Stimulated activated CD4-positive, alpha-beta T cell treated with anti-CD3 and anti-CD28 coated beads, Interleukin-15, amount 100 ng/mL, for 24 hours (primary cell): ENCODE results near the gene COPZ2.
"Not testable (repeated sequence)": the region's sequence is repeated elsewhere in the genome, so short reads cannot be mapped to it uniquely, and the experiment has no call there.

Source experiments
- DNase-seq: peaks from one replicate; pipeline ENCODE4 v3.0.0-alpha.2; 2020

The COPZ2 gene

GRCh38 chr17:48027322-48027981 lies 10.1 kb downstream of the COPZ2 start:
- DNase-seq: no peak

- peak; percentile 84 for DNase-seq
These were observed 10.9 kb downstream of the COPZ2 start for GRCh38 chr17:48026502-48027321.

- DNase-seq: no peak
These were observed 11.6 kb downstream of the COPZ2 start for GRCh38 chr17:48025904-48026501.

GRCh38 chr17:48025040-48025903 lies 12.3 kb downstream of the COPZ2 start:
- DNase-seq: peak; percentile 98

DNA sequence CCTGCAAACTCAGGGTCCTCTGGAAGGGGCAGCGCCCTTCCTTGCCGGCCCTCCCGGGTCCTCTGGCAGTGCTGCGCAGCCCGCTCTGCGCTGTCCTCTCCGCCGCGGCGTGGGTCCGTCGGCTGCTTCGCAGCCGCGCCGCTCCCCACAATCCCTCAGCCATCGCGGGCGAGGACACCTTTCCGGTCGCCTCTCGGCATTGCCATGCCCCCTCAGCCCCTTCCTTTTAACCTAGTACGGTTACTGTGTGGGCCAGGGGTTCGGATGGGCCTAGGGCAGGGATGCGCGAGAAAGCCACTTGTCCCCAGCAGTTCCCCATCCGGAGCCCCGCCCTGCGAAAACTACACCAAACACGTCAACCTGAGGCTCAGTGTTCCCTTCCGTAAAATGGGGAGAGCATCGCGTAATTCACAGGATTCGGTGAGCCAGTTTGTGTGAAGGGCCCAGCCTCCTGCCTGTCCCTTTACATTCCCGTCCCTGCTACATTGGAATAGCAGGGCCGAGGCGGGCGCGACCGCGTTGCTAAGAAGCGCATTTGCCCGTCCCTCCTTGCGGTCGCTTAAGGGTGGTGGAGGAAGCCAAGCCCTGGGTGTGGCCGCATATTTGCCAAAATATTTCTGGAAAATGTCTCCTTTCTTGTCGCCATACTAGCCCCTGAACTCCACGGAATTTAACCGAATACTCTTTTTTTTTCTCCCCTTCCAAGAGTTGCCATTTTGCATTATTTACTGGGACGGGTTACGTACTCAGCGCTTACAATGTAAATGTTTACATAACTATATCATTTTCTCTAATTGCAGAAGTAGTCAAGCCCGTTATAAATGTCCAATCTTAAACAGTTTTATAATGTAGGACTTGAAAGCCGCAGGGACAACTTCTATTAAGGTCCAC lies 13.2 kb downstream of the COPZ2 start:
- DNase-seq: peak; percentile 63

DNA sequence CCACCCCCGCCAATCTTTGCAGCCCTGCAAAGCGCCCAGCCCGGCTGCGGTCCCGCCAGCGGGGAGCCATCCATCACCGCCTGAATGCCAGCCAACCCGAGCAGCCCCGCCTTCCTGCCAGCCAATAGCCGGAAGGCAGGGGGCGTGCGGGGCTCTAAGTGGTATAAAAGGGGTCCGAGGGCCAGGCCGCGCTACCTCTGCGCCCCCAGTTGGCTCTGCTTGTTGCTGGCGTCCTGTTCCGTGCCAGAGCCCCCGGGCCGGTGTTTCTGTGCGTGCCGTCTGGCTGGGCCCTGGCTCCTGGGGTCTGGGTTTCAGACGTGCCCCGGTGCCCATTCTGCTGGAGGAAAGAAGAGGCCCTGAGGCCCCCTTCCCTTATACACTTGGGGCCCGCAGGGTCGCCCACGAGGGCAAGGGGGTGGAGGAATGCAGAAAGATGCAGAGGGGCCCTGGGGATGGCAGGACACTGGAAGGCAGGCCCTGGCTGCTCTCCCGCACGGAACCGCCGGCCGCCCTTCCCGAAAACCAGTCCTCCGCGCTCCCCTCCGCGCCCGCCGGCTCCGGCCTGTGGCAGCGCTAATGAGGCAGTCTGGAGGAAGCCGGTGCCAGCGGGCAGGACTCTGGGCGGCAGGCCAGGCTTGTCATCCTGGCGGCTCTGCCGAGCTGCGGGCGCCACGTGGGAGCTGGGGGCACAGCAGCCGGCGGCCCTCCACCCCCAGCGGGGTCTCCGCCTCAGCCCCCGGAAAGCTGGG lies 14.0 kb downstream of the COPZ2 start:
- peak; percentile 69 for DNase-seq

GRCh38 chr17:48022901-48023300 lies 14.7 kb downstream of the COPZ2 start:
- no peak for DNase-seq

- no peak for DNase-seq
These were observed 15.7 kb downstream of the COPZ2 start for GRCh38 chr17:48021934-48022333.

DNA sequence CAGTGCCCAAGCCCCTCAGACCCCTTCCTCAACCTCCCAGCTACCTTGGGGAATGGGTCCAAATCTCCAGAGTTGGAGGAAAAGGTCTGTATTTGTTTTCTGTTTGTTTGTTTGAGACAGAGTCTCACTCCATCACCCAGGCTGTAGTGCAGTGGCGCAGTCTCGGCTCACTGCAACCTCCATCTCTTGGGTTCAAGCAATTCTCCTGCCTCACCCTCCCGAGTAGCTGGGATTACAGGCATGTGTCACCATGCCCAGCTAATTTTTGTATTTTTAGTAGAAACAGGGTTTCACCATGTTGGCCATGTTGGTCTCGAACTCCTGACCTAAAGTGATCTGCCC lies 19.8 kb downstream of the COPZ2 start:
- not testable (repeated sequence) for DNase-seq

DNA sequence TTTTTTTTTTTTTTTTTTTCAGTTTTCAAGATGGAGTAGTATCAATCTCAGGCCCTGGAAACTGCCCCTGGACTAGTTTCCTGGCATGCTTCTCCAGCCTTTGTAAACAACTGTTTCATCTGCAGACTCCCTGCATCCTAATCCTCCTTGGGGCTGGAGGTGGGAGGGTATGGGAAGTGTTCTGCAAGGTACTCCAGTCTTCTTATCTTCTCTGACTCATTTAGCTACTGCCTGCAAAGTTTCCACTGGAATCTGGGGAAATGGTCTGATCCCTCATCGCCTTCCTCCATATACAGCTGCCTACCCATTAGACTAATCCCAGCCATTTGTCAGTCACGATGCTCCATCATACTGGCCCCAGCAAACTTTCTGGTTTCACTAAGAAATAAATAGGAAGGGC lies 21.5 kb downstream of the COPZ2 start:
- no peak for DNase-seq

DNA sequence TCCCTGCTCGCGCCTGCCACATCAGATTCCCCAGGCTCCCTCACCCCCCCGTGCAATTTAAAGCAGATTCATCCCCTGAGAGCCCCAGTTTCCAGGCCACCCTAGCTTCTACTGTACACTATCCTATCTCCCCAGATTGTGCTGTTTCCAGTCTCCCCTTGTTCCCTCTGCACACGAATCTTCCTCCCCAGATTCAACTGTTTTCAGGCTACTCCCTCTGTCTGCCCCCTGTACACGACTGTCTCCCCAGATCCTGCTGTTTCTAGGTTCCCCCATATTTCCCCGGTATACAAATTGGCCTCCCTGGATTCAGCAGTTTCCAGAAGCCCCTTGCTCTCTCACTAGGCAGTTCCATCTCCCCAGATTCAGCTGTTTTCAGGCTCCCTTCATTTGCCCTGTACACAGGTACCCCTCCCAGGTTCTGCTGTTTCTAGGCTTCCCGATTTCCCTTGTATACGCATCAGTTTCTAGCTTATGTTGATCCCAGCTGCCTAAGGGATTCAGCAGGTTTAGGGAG lies 22.9 kb downstream of the COPZ2 start:
- DNase-seq: no peak

DNA sequence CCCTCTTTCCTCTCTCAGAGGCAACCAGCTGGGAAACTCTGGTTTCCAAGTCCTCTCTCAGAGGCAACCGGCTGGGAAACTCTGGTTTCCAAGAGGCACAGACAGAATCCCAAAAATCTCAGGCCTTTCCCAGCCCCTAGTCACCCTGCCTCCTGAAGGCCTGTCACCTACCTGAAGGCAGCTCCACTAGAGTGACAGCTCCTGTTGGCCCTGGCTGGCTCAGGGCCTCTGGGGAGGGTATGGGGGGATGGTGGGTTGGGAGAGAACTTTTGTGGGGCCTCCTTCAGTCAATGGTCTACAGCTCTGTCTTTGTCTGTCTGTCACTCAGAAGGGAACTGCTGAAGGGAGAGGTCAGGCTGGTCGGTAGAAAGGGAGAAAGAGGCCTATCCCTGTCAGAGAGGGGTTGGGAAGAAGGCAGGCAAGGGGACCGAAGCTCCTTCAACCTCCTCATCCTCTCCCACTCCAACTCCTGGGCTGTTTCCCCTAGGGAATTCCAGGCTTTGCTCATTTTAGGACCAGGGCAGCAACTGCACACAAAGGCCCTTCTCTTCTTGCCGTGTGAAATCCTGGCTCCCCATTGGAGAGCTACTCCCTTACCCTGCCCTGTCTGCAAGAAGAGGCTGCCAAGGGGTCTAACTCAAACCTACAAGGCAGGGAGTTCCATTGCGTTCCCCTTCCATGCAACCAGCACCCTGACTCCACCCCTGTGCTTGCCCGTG lies 23.6 kb downstream of the COPZ2 start:
- DNase-seq: no peak

- DNase-seq: no peak
These were observed 24.9 kb downstream of the COPZ2 start for GRCh38 chr17:48012654-48013053.

DNA sequence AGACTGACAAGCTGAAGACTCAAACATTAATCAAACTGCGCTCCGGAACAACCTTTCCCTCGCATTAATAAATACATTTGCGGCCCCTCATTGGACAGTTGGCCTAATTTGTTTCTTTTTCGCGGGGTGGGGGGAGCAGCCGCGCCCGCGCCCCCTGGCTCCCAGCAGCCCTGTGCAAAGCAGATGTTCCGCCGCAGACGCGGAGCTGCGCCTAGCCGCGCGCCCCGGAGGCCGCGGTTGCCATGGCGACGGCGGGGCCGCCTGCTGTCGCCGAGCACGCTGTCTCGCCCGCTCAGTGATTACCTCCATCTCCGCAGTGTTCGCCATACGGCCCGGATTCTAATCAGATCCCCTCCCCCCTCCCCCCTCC lies 25.5 kb downstream of the COPZ2 start:
- peak; percentile 78 for DNase-seq

DNA sequence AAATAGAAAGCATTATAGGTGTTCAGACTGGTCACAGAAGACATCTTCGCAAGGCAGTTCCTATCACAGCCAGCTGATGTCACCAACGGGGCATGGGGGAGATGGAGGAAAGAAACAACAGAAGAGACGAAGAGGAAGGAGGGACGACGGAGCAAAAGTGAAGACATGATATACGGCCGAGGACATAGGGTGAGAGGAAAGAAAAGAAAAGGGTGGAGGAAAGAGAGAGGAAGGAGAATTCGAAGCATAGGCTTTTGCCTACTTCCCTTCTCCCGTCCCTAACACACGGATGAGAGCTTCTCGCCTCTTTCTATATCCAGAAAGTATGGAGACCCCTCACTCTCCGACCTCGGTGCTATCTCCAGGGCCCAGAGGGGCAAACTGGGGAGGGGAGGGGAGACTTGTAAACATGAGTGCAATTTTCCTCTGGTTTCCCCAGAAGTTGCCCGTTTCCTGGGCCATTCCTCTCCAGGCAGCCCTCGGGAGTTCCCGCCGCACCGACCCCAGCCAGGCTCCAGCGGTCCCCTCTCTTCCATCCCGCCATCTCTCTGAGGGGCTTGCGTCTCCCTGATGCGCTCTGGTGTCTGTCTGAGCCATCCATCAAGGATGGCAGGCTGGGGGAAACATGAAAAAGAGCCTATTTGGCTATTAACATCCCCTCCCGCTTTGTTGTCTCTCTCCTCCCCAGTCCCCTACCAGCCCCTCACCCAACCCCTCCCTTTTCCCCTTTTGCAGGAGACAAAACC lies 26.0 kb downstream of the COPZ2 start:
- peak; percentile 62 for DNase-seq

DNA sequence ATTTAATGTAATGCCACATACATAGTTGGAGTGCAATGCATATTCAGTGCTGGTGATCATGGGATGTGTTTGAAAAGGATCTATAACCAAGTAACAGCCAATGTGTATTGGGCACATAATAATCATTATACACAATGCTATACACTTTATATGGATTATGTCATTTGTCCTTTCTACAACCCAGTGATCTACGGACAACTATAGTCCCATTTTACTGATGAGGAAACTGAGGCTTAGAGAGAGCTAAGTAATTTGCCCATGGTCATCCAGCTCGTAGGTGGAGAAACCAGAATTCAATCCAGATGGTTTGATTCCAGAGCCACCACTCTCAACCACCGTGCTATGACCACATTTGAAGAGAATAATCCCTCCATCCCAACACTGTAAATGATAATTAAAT lies 27.4 kb downstream of the COPZ2 start:
- no peak for DNase-seq

DNA sequence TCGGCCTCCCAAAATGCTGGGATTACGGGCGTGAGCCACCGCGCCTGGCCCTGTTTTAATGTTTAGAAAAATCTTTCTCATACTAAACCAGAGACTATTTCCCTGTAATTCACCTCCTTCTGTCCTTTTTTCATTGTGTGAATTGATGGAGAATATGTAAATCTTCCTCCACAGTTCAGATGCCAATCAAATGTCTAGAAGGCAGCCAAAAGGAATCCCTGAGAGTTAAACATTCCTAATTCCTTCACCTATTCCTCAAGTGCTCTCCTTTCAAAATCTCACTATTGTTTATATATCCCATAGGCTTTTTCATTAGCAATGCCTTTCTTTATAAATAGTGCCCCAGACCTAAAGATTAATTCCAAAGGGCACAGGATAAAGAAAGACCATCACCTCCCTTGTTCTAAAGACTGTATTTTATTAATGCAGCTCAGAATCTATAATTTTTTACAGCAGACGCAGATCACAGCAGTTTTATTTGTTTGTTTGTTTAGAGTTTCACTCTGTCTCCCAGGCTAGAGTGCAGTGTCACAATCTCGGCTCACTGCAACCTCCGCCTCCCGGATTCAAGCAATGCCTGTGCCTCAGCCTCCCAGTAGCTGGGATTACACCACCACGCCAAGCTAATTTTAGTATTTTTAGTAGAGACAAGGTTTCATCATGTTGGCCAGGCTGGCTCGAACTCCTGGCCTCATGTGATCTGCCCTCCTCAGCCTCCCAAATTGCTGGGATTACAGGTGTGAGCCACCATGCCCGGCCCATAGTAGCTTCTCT lies 30.5 kb downstream of the COPZ2 start:
- DNase-seq: no peak

GRCh38 chr17:48004983-48005382 lies 32.6 kb downstream of the COPZ2 start:
- DNase-seq: no peak
